Parathyroid adenoma (tissue), 2 donors: Measurements from ENCODE around the gene ARHGEF28.

ENCODE experiments used
- H2AFZ ChIP-seq: fragments of 300-600 bp; sonication (generic); one replicate; pipeline ENCODE4 v1.7.0; 2017; ENCODE audit warnings: antibody characterized with exemption, mild to moderate bottlenecking
- H3K27ac ChIP-seq: fragments of 300-600 bp; sonication (generic); one replicate; pipeline ENCODE4 v1.7.0; 2017
- H3K27me3 ChIP-seq: fragments of 300-600 bp; sonication (generic); one replicate; pipeline ENCODE4 v1.7.0; 2017; ENCODE audit warnings: low read length; ENCODE audit not compliant: control insufficient read depth, insufficient read depth
- H3K36me3 ChIP-seq: fragments of 300-600 bp; sonication (generic); one replicate; pipeline ENCODE4 v1.7.0; 2017; ENCODE audit warnings: low read length; ENCODE audit not compliant: control insufficient read depth, insufficient read depth
- H3K4me1 ChIP-seq: fragments of 300-600 bp; sonication (generic); one replicate; pipeline ENCODE4 v1.7.0; 2017; ENCODE audit warnings: control low read depth
- H3K4me2 ChIP-seq: fragments of 300-600 bp; sonication (generic); one replicate; pipeline ENCODE4 v1.7.0; 2017; ENCODE audit warnings: low read length
- H3K4me3 ChIP-seq: fragments of 300-600 bp; sonication (generic); one replicate; pipeline ENCODE4 v1.7.0; 2017; ENCODE audit warnings: low read depth, low read length
- H3K79me2 ChIP-seq: fragments of 300-600 bp; sonication (generic); one replicate; pipeline ENCODE4 v1.7.0; 2017; ENCODE audit warnings: control low read depth
- H3K9ac ChIP-seq: fragments of 300-600 bp; sonication (generic); one replicate; pipeline ENCODE4 v1.7.0; 2017; ENCODE audit warnings: mild to moderate bottlenecking
- H3K9me3 ChIP-seq: fragments of 300-600 bp; sonication (generic); one replicate; pipeline ENCODE4 v1.7.0; 2017; ENCODE audit warnings: low read length; ENCODE audit not compliant: control insufficient read depth
- TF ChIP-seq, protein P1 (sequence below): fragments of 300-600 bp; sonication (generic); IDR thresholded peaks from one replicate; pipeline ENCODE4 v1.7.0; 2017; ENCODE audit warnings: antibody characterized with exemption, mild to moderate bottlenecking
- donor health status: primary hyperparathyroidism.

Gene ARHGEF28

DNA sequence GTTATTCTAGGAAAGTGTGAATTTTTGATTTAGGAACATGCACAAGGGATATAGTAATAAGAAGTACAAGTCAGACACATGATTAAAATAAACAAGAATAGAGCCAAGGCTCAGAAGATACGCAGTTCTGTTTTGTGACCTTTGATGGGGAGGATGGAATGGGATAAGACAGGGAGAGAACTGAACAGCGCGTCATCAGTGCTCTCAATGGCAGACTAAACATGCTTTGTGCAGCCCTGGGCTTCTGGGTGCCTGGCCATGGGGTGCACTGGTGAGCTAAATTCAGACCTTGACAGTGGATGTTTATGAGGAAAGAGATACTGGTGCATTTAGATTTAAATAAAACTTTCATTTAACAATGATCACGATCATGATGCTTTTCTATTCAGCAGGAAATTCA, 309.7 kb downstream of the ARHGEF28 start:
- no peaks in the 10 kb centered on the region for H3K4me1 ChIP-seq
- no peak overlapping the region for H3K27ac ChIP-seq
- TF ChIP-seq, protein P1, sequence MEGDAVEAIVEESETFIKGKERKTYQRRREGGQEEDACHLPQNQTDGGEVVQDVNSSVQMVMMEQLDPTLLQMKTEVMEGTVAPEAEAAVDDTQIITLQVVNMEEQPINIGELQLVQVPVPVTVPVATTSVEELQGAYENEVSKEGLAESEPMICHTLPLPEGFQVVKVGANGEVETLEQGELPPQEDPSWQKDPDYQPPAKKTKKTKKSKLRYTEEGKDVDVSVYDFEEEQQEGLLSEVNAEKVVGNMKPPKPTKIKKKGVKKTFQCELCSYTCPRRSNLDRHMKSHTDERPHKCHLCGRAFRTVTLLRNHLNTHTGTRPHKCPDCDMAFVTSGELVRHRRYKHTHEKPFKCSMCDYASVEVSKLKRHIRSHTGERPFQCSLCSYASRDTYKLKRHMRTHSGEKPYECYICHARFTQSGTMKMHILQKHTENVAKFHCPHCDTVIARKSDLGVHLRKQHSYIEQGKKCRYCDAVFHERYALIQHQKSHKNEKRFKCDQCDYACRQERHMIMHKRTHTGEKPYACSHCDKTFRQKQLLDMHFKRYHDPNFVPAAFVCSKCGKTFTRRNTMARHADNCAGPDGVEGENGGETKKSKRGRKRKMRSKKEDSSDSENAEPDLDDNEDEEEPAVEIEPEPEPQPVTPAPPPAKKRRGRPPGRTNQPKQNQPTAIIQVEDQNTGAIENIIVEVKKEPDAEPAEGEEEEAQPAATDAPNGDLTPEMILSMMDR = no peak
- H3K4me3 ChIP-seq = no peak overlapping the region
- no peak overlapping the region for H3K9ac ChIP-seq
- H2AFZ ChIP-seq = no peak overlapping the region
- no peaks in the 10 kb centered on the region for H3K9me3 ChIP-seq
- H3K27me3 ChIP-seq = no peaks in the 10 kb centered on the region
- no peak overlapping the region for H3K4me2 ChIP-seq
- no peaks in the 10 kb centered on the region for H3K36me3 ChIP-seq
- H3K79me2 ChIP-seq = no peaks in the 10 kb centered on the region

DNA sequence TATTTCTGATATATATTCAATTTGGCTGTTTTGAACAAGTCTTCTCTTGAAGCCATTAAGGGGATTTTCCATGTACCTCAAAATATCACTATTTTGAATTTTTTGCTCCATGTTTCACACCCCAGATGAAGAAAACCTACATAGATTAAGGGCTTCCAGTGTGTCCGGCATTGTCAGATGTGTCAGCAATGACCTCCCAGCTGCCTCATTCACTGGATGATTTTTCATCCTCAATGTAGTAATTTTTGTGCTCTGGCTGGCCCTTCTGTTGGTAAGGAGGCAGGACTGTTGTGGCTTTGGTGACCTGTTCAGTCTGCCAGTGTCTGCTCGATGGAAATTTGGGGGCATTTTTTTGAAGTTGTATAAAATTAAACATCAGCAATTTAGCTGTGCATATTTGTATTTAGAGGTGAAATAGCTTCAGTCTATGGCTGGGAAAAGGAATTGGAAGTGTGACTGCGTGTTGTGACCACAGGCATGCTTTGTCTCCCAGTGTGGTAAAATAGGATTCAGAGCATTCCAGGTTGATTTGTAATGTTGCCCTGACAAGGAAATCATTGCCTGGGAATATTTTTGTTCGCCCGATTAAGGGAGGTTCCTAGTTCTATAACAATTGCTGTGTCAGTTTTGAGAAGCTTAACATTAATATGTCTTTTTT, 312.4 kb downstream of the ARHGEF28 start:
- Histone ChIP-seq H3K4me2 (no peak overlapping the region), H3K27me3 (no peaks in the 10 kb centered on the region), H3K27ac (no peak overlapping the region), H3K79me2 (no peaks in the 10 kb centered on the region), H3K36me3 (no peaks in the 10 kb centered on the region), H3K4me3 (no peak overlapping the region), H3K9me3 (no peaks in the 10 kb centered on the region), H3K4me1 (no peaks in the 10 kb centered on the region), H3K9ac (no peak overlapping the region), H2AFZ (no peak overlapping the region)
- TF ChIP-seq, protein P1 = no peak

DNA sequence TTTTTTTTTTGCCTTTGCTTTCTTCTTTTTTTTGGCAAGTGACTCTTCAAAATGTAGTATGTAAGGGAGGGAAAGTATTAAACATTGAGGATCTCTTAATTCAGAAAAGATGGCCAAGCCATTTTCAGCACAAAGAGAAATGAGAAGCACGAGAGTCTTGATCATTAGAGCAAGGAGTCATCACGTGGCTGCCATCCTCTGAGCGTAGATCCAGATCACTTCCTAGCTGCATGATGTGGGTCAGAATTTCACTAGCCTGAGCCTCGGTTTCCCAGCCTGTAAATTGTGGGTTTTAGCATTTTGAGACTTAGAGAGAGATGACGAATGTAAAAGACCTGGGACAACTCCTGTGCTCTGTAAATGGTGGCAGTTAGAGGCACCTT, 312.9 kb downstream of the ARHGEF28 start:
- Histone ChIP-seq H3K4me2 (no peak overlapping the region), H3K9ac (no peak overlapping the region), H2AFZ (no peak overlapping the region), H3K4me3 (no peak overlapping the region), H3K36me3 (no peaks in the 10 kb centered on the region), H3K9me3 (no peaks in the 10 kb centered on the region), H3K27me3 (no peaks in the 10 kb centered on the region), H3K27ac (no peak overlapping the region), H3K4me1 (no peaks in the 10 kb centered on the region), H3K79me2 (no peaks in the 10 kb centered on the region)
- TF ChIP-seq, protein P1 = no peak

DNA sequence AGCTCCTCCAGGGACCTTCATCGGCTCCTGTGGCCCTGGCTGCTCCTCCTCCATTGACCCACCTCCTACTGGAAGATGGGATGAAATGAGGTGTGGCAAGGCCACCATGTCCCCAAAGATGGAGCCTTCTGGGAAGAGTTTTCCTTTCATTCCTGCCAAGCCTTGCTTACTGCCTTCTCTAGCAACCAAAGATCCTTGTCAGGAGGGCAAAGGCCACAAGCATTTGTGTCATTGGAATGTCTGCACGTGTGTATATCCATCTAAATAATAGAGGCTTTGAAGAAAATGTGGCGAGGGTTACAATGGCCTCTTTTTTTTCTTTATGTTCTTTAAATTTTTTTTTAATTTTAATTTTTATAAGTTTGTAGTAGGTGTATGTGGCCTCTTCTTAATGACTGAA, 313.6 kb downstream of the ARHGEF28 start:
- Histone ChIP-seq H3K4me2 (no peak overlapping the region), H3K4me3 (no peak overlapping the region), H3K9ac (no peak overlapping the region), H2AFZ (no peak overlapping the region), H3K79me2 (no peaks in the 10 kb centered on the region), H3K36me3 (no peaks in the 10 kb centered on the region), H3K27ac (no peak overlapping the region), H3K4me1 (no peaks in the 10 kb centered on the region), H3K9me3 (no peaks in the 10 kb centered on the region), H3K27me3 (no peaks in the 10 kb centered on the region)
- TF ChIP-seq, protein P1 = no peak

DNA sequence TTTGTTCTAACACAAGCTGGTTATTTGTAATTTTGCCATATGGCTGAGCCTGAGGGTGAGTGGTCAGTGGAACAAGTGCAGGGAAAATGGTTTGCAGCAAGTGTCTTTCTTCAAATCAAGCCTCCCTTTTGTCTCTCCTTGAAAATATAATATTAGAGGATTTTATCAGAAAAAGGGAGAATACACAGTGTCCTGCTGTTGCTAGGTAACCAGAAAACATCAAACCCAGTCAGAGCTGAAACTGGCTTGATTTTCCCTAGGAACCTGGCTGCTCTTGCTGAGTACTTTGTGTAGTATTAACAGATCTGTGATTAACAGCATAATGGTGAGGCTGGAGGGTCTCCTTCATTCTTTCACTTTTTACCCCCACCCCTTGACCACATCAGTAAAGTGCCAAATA, 314.0 kb downstream of the ARHGEF28 start:
- Histone ChIP-seq H3K4me3 (no peak overlapping the region), H3K79me2 (no peaks in the 10 kb centered on the region), H3K36me3 (no peaks in the 10 kb centered on the region), H3K4me1 (no peaks in the 10 kb centered on the region), H2AFZ (no peak overlapping the region), H3K9me3 (no peaks in the 10 kb centered on the region), H3K9ac (no peak overlapping the region), H3K27ac (no peak overlapping the region), H3K4me2 (no peak overlapping the region), H3K27me3 (no peaks in the 10 kb centered on the region)
- TF ChIP-seq, protein P1 = no peak
